HCT116 (cell line): ENCODE measurements around the gene ITGB6. TPM values are rescaled to one million over a fixed set of nuclear protein-coding genes. Genes with fewer than 3 reads are reported as not detected.

Experiments
- CEBPB ChIP-seq: IDR thresholded peaks from 2 replicates; pipeline ENCODE4 v1.6.1; 2012; ENCODE audit warnings: low read depth
- EGR1 ChIP-seq: IDR thresholded peaks from 2 replicates; pipeline ENCODE4 v1.6.1; 2012; ENCODE audit warnings: low read depth
- ELF1 ChIP-seq: IDR thresholded peaks from 2 replicates; pipeline ENCODE4 v1.6.1; 2012; ENCODE audit warnings: low read depth, borderline replicate concordance
- EZH2phosphoT487 ChIP-seq: fragments of 200-600 bp; IDR thresholded peaks from 2 replicates; pipeline ENCODE4 v1.6.1; 2018; ENCODE audit warnings: antibody characterized with exemption, borderline replicate concordance
- FOSL1 ChIP-seq: IDR thresholded peaks from 2 replicates; pipeline ENCODE4 v1.6.1; 2012; ENCODE audit warnings: low read depth
- JUND ChIP-seq: IDR thresholded peaks from 2 replicates; pipeline ENCODE4 v1.6.1; 2012
- MAX ChIP-seq: IDR thresholded peaks from 2 replicates; pipeline ENCODE4 v1.6.1; 2012
- POLR2AphosphoS5 ChIP-seq: IDR thresholded peaks from 2 replicates; pipeline ENCODE4 v1.6.1; 2011; ENCODE audit warnings: mild to moderate bottlenecking, low read depth, low read length, moderate library complexity
- RAD21 ChIP-seq: IDR thresholded peaks from 2 replicates; pipeline ENCODE4 v1.6.1; 2012; ENCODE audit warnings: low read depth, mild to moderate bottlenecking
- REST ChIP-seq: IDR thresholded peaks from 2 replicates; pipeline ENCODE4 v1.6.1; 2012; ENCODE audit warnings: low read depth
- SIN3A ChIP-seq: IDR thresholded peaks from 2 replicates; pipeline ENCODE4 v1.6.1; 2012; ENCODE audit warnings: low read depth
- TCF7L2 ChIP-seq: IDR thresholded peaks from 2 replicates; pipeline ENCODE4 v1.7.0; 2011; ENCODE audit warnings: borderline replicate concordance, inconsistent platforms; ENCODE audit not compliant: insufficient read depth, insufficient read length; ENCODE audit errors: extremely low read depth
- YY1 ChIP-seq: IDR thresholded peaks from 2 replicates; pipeline ENCODE4 v1.6.1; 2011; ENCODE audit warnings: low read length, low read depth, moderate library complexity, mild to moderate bottlenecking; ENCODE audit not compliant: insufficient replicate concordance; ENCODE audit errors: extremely low read depth
- ZFX ChIP-seq: fragments of 450-650 bp; IDR thresholded peaks from 2 replicates; pipeline ENCODE4 v1.6.1; 2017
- total RNA-seq: library from RNA; stranded (reverse); gene quantifications from one replicate; pipeline ENCODE4 v1.2.1, GENCODE V29; 2021; ENCODE audit not compliant: unreplicated experiment
- TF ChIP-seq, protein P1 (sequence below): IDR thresholded peaks from 2 replicates; pipeline ENCODE4 v1.6.1; 2012
- TF ChIP-seq, protein P2 (sequence below): IDR thresholded peaks from 2 replicates; pipeline ENCODE4 v1.6.1; 2011; ENCODE audit warnings: mild to moderate bottlenecking, low read length, moderate library complexity; ENCODE audit not compliant: insufficient replicate concordance; ENCODE audit errors: extremely low read depth

The ITGB6 gene
- total RNA-seq, 1 experiment from 2014 or later: 0.12 TPM

GRCh38 chr2:160241251-160242137 lies 41.4 kb upstream of the ITGB6 start (continued):
- TF ChIP-seq REST (no peak), FOSL1 (peak; percentile 85), SIN3A (0 out of 2 replicates have a peak, but pooled peaks have one; percentile 32), YY1 (no peak), EZH2phosphoT487 (no peak), CEBPB (0 out of 2 replicates have a peak, but pooled peaks have one; percentile 55), ELF1 (no peak), POLR2AphosphoS5 (peak; percentile 56), TCF7L2 (no peak), MAX (no peak), ZFX (no peak), RAD21 (no peak), JUND (peak; percentile 92), EGR1 (no peak)
- TF ChIP-seq, protein P1, sequence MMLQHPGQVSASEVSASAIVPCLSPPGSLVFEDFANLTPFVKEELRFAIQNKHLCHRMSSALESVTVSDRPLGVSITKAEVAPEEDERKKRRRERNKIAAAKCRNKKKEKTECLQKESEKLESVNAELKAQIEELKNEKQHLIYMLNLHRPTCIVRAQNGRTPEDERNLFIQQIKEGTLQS: 0 out of 2 replicates have a peak, but pooled peaks have one; percentile 12
- TF ChIP-seq, protein P2, sequence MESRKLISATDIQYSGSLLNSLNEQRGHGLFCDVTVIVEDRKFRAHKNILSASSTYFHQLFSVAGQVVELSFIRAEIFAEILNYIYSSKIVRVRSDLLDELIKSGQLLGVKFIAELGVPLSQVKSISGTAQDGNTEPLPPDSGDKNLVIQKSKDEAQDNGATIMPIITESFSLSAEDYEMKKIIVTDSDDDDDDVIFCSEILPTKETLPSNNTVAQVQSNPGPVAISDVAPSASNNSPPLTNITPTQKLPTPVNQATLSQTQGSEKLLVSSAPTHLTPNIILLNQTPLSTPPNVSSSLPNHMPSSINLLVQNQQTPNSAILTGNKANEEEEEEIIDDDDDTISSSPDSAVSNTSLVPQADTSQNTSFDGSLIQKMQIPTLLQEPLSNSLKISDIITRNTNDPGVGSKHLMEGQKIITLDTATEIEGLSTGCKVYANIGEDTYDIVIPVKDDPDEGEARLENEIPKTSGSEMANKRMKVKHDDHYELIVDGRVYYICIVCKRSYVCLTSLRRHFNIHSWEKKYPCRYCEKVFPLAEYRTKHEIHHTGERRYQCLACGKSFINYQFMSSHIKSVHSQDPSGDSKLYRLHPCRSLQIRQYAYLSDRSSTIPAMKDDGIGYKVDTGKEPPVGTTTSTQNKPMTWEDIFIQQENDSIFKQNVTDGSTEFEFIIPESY: no peak
